MM.1S (cell line): ENCODE results near the gene MFAP2.

Source experiments
- DNase-seq: peaks from one replicate; pipeline ENCODE4 v3.0.0-alpha.2; 2015
- H2AFZ ChIP-seq: fragments of 300-600 bp; sonication (generic); 2 replicates; pipeline ENCODE4 v1.6.0; 2016; ENCODE audit warnings: antibody characterized with exemption, low read length
- H3F3A ChIP-seq: fragments of 300-600 bp; sonication (generic); 2 replicates; pipeline ENCODE4 v1.6.1; 2016; ENCODE audit warnings: mild to moderate bottlenecking, antibody characterized with exemption, low read length, moderate library complexity, mixed read lengths; ENCODE audit not compliant: insufficient read depth
- H3K27ac ChIP-seq: fragments of 300-600 bp; sonication (generic); 2 replicates; pipeline ENCODE4 v1.5.1; 2016; ENCODE audit warnings: mild to moderate bottlenecking, low read length
- H3K27me3 ChIP-seq: fragments of 300-600 bp; sonication (generic); replicated peaks from 2 replicates; pipeline ENCODE4 v1.6.0; 2016; ENCODE audit warnings: low read length; ENCODE audit not compliant: insufficient read depth
- H3K36me3 ChIP-seq: fragments of 300-600 bp; sonication (generic); replicated peaks from 2 replicates; pipeline ENCODE4 v1.6.1; 2016; ENCODE audit warnings: mild to moderate bottlenecking, low read length, mixed read lengths; ENCODE audit not compliant: insufficient read depth
- H3K4me1 ChIP-seq: fragments of 300-600 bp; sonication (generic); 2 replicates; pipeline ENCODE4 v1.6.1; 2016; ENCODE audit warnings: low read length, mixed read lengths
- H3K4me2 ChIP-seq: fragments of 300-600 bp; sonication (generic); 2 replicates; pipeline ENCODE4 v1.6.0; 2016; ENCODE audit warnings: low read depth, low read length
- H3K4me3 ChIP-seq: fragments of 300-600 bp; sonication (generic); 2 replicates; pipeline ENCODE4 v1.5.1; 2016; ENCODE audit warnings: low read length, mixed read lengths
- H3K79me2 ChIP-seq: fragments of 300-600 bp; sonication (generic); 2 replicates; pipeline ENCODE4 v1.6.1; 2016; ENCODE audit warnings: mixed run types, low read length, mixed read lengths
- H3K9ac ChIP-seq: fragments of 300-600 bp; sonication (generic); 2 replicates; pipeline ENCODE4 v1.6.1; 2016; ENCODE audit warnings: low read length, mixed read lengths
- H3K9me2 ChIP-seq: fragments of 300-600 bp; sonication (generic); replicated peaks from 2 replicates; pipeline ENCODE4 v1.6.1; 2016; ENCODE audit warnings: mild to moderate bottlenecking, low read length, mixed read lengths; ENCODE audit not compliant: insufficient read depth
- H3K9me3 ChIP-seq: fragments of 300-600 bp; sonication (generic); replicated peaks from 2 replicates; pipeline ENCODE4 v1.6.1; 2016; ENCODE audit warnings: mild to moderate bottlenecking, low read length, mixed read lengths; ENCODE audit not compliant: insufficient read depth
- H4K20me1 ChIP-seq: fragments of 300-600 bp; sonication (generic); 2 replicates; pipeline ENCODE4 v1.6.1; 2016; ENCODE audit warnings: mild to moderate bottlenecking, low read length, moderate library complexity, mixed read lengths; ENCODE audit not compliant: insufficient read depth
- EZH2 ChIP-seq: fragments of 300-600 bp; sonication (generic); optimal IDR thresholded peaks from 2 replicates; pipeline ENCODE3; 2017; ENCODE audit warnings: low read depth, mild to moderate bottlenecking, antibody characterized with exemption, low read length, mixed read lengths
- EZH2phosphoT487 ChIP-seq: fragments of 300-600 bp; sonication (generic); IDR thresholded peaks from 2 replicates; pipeline ENCODE4 v1.6.1; 2018; ENCODE audit warnings: antibody characterized with exemption, low read length
- TF ChIP-seq, protein P1 (sequence below): fragments of 300-600 bp; sonication (generic); IDR thresholded peaks from 2 replicates; pipeline ENCODE4 v1.5.1; 2016; ENCODE audit warnings: antibody characterized with exemption, low read length, mixed read lengths

The MFAP2 gene

DNA sequence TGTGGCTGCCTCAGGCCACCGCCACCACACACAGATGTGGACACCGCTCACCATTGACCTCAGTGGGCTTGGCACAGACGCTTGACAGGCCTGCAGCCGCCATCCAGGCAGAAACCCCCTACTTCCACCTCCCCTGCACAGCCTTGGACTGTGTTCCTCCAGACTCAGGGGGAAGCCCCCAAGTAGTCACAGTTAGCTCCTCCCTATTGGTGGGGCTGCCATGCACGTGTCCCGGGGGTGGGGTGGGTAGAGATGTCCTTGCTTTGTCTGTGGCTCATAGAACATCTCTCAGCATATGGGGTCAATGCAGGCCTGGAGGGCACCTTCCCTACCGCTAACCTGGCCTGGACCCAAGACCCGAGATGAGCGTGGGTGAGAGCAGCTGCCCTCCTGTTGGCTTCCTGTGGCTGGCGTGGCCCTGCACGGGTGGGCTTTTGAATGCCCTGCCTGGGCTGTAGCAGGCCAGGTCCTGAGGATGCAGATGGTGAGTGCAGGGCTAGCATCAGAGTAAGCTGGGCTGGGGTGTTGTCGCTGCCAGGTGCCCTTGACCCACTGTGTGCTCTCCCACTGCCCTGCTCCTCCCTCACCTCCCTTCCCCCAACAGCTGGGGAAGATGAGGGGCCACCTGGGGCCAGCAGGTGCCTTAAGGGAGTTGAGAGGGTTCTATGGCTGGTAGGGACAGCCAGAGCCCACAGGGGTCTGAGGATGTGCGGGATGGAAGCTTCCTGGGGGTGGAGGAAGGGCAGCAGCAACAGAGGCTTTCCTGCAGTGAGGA is 52.5 kb downstream of the MFAP2 start:
- H3K4me1 ChIP-seq, result peaks cover 5% of the 10 kb centered on the region; the same call in 1 of the 2 replicates
- H3K27me3 ChIP-seq, result no peaks in the 10 kb centered on the region
- H3K36me3 ChIP-seq, result no peaks in the 10 kb centered on the region
- DNase-seq, result no peak
- no peaks in the 10 kb centered on the region for H4K20me1 ChIP-seq
- TF ChIP-seq, protein P1, sequence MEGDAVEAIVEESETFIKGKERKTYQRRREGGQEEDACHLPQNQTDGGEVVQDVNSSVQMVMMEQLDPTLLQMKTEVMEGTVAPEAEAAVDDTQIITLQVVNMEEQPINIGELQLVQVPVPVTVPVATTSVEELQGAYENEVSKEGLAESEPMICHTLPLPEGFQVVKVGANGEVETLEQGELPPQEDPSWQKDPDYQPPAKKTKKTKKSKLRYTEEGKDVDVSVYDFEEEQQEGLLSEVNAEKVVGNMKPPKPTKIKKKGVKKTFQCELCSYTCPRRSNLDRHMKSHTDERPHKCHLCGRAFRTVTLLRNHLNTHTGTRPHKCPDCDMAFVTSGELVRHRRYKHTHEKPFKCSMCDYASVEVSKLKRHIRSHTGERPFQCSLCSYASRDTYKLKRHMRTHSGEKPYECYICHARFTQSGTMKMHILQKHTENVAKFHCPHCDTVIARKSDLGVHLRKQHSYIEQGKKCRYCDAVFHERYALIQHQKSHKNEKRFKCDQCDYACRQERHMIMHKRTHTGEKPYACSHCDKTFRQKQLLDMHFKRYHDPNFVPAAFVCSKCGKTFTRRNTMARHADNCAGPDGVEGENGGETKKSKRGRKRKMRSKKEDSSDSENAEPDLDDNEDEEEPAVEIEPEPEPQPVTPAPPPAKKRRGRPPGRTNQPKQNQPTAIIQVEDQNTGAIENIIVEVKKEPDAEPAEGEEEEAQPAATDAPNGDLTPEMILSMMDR, result no peak
- TF ChIP-seq EZH2phosphoT487 (no peak), EZH2 (no peak)
- H3K79me2 ChIP-seq, result no peaks in the 10 kb centered on the region
- H2AFZ ChIP-seq, result no peak overlapping the region
- H3K9ac ChIP-seq, result no peak overlapping the region
- no peaks in the 10 kb centered on the region for H3F3A ChIP-seq
- H3K4me2 ChIP-seq, result no peak overlapping the region
- H3K27ac ChIP-seq, result no peak overlapping the region
- H3K9me3 ChIP-seq, result no peaks in the 10 kb centered on the region
- no peaks in the 10 kb centered on the region for H3K9me2 ChIP-seq
- no peak overlapping the region for H3K4me3 ChIP-seq

DNA sequence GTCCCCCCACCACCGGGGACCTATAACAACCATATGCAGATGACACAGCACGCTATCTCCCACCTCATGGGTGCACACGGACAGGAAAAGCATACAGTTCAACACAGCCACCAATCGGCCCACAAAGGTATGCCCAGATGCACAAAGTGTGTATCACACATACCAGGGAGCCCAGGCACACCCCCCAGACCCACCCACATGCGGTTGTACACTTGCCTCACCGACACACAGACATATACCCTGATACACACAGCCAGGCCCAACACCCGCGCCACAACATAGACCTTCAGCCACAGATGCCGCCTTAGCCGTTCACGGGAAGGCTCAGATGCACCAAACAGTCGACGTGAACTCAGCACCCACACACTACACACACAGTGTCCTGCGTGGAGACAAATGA is 53.2 kb downstream of the MFAP2 start:
- TF ChIP-seq, protein P1, result no peak
- TF ChIP-seq EZH2phosphoT487 (no peak), EZH2 (no peak)
- no peak overlapping the region for H3K27ac ChIP-seq
- DNase-seq, result no peak

DNA sequence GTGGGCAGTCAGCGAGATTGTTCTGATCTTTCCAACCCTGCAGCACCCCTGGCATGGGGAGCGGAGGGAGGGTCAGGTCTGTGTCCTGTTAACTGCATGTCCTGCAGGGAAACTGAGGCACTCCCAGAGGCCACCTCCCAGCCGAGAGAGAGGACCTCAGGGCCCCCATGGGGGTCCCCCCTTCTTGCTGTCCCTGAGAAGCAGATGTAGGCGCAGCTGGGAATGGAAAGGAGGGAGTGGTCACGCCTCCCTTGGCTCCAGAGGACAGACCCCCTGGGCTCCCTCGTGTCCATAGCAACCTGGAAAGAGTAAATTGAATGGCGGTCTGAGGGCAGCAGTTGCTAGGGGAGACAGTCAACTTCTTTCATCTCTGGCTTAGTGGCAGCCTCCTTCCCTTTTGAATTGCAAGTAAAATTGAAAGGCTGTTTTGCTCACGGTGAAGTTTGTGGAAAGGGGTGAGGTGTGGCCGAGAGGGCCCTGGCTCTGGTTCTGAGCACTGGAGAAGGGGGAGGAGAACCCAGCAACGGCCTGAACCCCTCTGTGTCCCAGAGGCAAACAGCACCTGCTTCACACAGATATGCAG is 53.8 kb downstream of the MFAP2 start:
- Histone ChIP-seq H3K4me3 (no peak overlapping the region), H3K4me1 (peaks cover 5% of the 10 kb centered on the region; the same call in 1 of the 2 replicates), H3K27me3 (no peaks in the 10 kb centered on the region), H3K9me3 (no peaks in the 10 kb centered on the region), H3K4me2 (no peak overlapping the region), H4K20me1 (no peaks in the 10 kb centered on the region), H3K9ac (no peak overlapping the region), H3K79me2 (no peaks in the 10 kb centered on the region), H3K36me3 (no peaks in the 10 kb centered on the region), H3K9me2 (no peaks in the 10 kb centered on the region), H3F3A (no peaks in the 10 kb centered on the region), H2AFZ (no peak overlapping the region), H3K27ac (no peak overlapping the region)
- TF ChIP-seq EZH2phosphoT487 (no peak), EZH2 (no peak)
- TF ChIP-seq, protein P1, result no peak
- no peak for DNase-seq

More for the DNA sequence above, 53.2 kb downstream of the MFAP2 start:
- H3K9me2 ChIP-seq, result no peaks in the 10 kb centered on the region
- no peaks in the 10 kb centered on the region for H3F3A ChIP-seq
- peaks cover 5% of the 10 kb centered on the region; the same call in 1 of the 2 replicates for H3K4me1 ChIP-seq
- no peaks in the 10 kb centered on the region for H3K36me3 ChIP-seq
- H3K9me3 ChIP-seq, result no peaks in the 10 kb centered on the region
- H3K27me3 ChIP-seq, result no peaks in the 10 kb centered on the region
- H4K20me1 ChIP-seq, result no peaks in the 10 kb centered on the region
- H3K4me3 ChIP-seq, result no peak overlapping the region
- H3K4me2 ChIP-seq, result no peak overlapping the region
- no peak overlapping the region for H3K9ac ChIP-seq
- no peak overlapping the region for H2AFZ ChIP-seq
- no peaks in the 10 kb centered on the region for H3K79me2 ChIP-seq
